GM18873 (cell line): Measurements from ENCODE around the gene CNTN5.

Source experiments
- ATAC-seq: cut with Tn5 transposase; IDR thresholded peaks from one replicate; pipeline ENCODE4 v1.9.1; 2021; ENCODE audit warnings: mild to moderate bottlenecking, moderate library complexity, moderate number of reproducible peaks; ENCODE audit not compliant: unreplicated experiment, low FRiP score

Gene CNTN5

DNA sequence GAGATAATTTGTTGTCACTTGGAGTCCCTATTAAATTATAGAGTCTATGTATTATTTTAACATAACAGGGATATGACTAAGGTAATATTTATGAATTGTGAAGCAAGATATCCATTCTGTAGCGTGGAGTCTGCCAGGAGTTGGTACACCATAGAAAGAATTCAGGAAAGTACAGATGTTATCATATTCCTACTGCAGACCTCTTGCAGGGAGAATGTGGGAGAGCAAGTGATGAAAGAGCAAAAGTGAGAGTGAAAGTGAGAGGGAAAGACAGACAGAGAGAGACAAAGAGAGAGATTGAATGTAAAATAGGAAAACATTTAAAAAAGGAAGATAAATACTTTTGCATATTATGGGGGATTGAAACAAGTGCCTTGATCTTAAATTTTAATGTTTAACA lies 468.8 kb downstream of the CNTN5 start:
- no peak for ATAC-seq

DNA sequence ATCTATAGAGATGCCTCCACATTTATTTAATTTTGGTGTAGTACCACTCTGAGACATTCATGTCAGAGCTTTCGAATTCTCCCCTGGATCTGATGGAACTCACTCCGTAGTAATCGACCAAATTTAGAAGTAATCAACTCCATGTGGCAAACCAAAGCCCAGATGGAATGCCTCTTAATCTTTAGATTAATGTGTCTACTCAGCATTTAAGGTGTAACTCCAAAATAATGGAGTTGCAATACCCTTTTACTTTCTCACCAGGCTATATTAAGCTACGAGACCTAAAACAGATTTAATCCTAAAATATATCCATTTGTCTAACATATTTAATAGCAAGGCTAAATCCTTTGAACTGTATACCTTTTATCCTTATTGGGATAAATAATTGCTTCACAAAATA lies 473.3 kb downstream of the CNTN5 start:
- no peak for ATAC-seq

DNA sequence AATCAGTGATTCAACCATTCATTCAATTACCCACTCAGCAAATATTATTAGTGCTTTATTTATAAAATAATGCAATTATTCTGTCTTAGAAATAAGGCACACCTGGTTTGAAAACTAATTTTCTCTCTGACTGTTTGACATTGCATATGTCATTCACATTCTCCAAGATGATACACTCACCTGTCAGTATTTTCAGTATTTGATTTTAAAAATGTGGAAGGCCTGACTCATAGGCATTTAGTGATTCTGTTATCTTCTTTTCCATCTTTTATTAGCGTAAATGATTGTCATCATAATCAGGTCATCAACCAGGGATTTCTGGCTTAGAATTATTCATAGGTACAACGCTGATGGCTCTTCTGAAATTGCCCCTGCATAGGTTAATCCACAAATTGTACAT lies 480.9 kb downstream of the CNTN5 start:
- ATAC-seq, result no peak

DNA sequence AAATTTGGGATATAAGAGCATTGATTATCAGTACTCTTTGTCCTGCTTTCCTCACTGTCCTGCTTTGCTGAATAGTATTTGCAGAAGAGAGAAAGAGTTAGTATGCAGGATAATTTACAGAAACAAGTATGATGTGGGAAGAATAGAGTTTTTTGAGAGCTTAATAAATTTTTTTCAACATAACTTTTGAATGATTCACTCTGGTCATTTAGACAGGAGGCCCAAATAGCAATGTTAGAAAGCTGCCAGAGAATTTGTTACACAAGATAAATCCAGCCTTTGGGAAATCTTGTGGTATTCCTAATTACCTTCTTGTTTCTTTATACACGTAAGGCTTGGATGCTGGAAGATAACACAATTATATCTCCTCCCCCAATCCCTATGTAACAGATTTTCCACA lies 484.6 kb downstream of the CNTN5 start:
- ATAC-seq, result no peak

DNA sequence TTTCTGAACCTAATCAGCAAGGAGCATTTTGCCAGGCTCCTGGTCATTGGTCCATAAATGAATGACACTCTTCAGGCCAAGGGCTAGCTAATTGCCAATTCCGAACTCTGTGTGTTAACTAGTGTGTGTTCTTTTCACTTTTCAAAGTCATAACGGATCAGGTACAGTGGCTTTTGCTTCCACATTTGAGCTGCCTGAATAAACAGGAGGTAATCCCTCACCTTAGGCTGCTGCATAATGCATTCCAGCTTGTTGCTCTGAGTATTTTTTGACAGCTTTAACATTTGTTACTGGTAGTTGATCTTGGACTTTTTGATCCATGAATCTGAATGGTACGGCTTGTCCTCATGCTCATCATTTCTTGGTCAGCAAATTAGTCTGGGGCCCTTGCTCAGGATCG lies 485.1 kb downstream of the CNTN5 start:
- no peak for ATAC-seq

- ATAC-seq, result no peak
These were observed 489.1 kb downstream of the CNTN5 start for GRCh38 chr11:99509863-99510262.

- ATAC-seq, result no peak
These were observed 492.6 kb downstream of the CNTN5 start for GRCh38 chr11:99513368-99513767.

DNA sequence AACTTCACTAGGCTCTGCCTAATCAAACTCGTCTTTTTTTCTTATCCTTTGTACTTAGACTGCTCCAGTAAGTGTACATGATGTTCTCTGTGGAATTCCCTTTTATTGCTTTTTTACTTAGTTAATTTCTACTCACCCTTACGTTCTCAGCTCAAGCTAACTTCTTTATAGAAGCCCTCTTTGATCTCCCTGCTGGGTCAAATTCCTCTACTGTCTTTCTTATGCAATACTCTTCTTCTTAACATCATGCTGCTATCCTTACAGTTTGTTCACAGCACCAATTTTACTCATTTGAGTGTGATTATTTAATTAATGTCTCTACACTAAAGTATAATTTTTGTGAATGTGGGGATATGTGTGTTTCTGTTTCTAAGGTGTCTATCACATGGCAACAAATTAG lies 498.3 kb downstream of the CNTN5 start:
- ATAC-seq, result no peak

- ATAC-seq, result no peak
These were observed 501.9 kb downstream of the CNTN5 start for GRCh38 chr11:99522467-99523173.

- ATAC-seq, result no peak
These were observed 510.7 kb downstream of the CNTN5 start for GRCh38 chr11:99531468-99531867.

DNA sequence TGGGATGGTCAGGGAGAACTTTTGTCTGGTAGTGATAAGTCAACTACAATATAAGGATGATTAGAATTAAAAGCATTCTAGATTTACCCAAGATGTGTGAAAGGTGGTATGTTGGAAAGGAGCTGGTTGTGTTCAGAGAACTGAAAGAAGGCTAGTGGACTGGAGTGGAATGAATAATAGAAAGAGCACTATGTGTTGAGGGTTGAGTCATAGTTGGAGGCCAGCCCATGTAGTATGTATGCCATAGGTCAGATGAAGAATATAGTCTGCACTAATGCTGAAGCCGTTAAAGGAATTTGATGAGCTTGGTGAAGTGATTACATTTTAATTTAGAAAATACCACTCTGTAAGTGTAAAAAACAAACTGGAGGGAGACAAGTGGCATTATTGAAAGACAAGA lies 514.1 kb downstream of the CNTN5 start:
- peak; percentile 72 for ATAC-seq

DNA sequence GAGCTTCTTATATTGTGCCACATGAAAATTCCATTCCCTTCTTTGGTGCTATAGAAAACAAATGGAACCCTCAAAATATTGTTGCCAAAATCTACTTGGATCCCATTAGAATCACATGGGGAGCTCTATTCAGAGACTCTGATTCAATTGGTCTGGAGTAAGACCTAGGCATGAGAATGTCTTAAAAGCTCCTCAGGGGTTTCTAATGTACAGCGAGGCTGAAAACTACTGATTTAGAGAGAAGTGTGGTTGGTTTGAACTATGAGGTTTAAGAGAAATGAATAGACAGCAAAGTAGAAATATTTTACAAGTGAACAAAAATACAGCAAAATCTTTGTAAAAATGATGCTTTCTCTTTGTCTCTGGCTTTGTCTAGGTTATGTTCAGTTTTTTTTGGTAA lies 514.7 kb downstream of the CNTN5 start:
- peak; percentile 40 for ATAC-seq

GRCh38 chr11:99535819-99536218 lies 515.1 kb downstream of the CNTN5 start:
- peak; percentile 77 for ATAC-seq

DNA sequence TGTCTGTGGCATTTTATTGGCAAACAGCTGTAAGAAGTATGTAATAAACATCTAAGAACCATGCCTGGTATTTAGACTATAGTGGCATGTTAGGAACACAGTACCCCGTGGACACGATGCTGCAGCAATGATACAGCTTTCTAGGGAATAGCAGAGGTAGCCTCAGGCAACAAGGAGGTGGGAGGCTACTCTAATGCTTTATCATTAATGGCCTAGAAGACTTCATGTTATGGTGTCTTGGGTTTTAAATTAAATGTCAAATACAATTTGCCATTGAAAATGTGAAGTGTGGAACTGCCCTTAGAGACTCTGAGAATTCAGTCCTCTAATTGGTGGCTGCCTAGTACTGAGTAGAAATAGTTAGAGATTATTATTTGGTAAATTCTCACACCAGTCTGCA lies 516.9 kb downstream of the CNTN5 start:
- ATAC-seq, result no peak

DNA sequence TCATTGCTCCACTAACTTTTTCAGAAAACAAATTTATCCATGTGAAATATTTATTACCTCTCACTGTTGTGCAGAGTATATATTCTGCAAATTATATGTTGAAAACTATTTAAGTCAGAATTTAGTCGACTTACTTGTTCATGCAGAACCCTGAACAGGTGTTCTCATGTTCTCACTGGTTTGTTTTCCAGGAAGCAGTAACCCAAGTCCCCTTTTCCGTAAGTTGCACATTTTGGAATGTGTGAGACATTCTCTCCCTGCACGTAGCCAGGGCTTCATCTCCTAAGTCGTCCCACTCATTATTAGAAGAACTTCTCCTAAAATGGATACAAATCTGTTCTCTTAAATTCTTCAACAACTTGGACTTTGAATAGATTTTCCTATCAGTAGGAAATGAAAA lies 524.9 kb downstream of the CNTN5 start:
- no peak for ATAC-seq

DNA sequence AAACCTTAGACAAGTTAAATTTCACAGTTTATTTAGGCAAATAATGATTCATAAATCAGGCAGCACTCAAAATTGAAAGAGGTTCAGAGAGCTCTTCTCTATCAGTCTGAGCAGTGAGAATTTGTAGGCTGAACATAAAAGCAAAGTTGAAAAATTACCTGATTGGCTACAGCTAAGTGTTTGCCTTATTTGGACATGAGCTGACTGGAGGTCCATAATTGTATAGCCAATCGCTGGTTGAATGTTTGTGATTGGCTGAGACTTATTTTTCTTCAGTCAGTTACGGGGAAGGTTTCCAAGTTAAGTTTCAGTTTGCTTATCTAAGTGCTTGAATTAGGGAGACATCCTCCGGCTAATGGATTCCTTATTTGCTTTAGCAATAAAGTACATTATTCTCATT lies 527.5 kb downstream of the CNTN5 start:
- no peak for ATAC-seq

DNA sequence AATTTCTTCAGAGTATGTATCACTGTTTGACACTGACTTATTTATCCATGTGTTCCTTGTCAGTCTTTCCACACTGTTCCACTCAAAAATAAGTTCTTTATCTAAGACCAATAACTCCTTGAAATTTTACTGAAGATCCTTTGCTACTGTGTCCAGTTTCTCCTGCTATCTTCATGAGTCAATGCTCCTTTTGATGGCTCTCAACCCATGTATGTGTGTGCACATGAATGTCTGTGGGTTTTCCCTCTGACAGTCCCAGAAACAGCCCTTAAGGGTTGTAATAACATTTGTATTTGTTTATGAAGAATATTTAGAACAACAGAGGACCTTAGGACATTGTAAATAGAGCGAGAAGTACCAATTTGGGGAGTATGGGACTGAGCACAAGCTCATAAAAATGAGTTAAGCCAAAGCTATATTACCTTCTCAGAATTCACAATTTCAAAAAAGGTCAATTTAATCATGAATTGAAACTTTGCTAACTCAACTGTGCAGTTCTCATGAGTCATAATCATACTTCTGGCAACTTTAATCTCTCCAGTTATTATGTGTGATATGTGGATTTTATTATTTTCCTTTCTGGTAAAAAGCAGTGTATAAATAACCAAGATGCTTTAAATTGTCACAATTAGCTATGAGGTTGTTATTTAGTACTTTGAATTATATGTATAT lies 533.6 kb downstream of the CNTN5 start:
- no peak for ATAC-seq

DNA sequence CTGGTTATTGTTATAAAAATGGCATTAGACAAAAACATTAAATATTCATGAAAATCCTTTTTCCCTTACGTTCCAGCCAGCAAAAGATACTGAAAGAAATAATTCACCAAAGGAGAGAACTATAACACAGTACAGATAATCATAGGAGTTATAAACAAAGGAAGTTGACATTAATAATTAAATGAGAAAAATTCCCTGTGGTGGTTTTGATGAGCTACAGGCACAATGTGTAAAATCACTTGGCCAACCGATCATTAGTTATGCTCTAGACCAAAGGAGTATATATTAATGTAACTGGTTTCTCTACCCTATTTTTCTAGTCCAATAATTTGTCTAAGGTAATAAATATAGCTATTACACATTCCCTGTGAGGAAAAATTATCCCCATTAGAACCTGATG lies 534.7 kb downstream of the CNTN5 start:
- no peak for ATAC-seq

DNA sequence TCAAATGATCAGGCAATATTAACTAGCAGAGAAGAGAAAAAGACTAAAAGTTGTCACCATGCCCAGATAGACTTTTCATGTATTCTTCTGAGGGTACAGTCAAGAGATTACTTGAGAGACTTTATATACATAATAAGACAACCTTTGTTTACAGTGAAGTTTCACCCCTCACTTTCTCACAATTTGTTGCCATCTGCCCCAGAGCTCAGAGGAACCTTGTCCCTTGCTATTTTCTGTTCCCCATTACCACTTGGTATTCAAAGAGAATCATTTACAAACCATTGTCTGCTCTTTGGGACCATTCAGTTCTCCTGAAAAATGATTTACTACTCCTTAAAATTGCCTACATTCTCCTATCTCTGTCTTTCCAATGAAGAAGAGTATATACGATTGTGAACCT lies 544.6 kb downstream of the CNTN5 start:
- ATAC-seq, result peak; percentile 38

DNA sequence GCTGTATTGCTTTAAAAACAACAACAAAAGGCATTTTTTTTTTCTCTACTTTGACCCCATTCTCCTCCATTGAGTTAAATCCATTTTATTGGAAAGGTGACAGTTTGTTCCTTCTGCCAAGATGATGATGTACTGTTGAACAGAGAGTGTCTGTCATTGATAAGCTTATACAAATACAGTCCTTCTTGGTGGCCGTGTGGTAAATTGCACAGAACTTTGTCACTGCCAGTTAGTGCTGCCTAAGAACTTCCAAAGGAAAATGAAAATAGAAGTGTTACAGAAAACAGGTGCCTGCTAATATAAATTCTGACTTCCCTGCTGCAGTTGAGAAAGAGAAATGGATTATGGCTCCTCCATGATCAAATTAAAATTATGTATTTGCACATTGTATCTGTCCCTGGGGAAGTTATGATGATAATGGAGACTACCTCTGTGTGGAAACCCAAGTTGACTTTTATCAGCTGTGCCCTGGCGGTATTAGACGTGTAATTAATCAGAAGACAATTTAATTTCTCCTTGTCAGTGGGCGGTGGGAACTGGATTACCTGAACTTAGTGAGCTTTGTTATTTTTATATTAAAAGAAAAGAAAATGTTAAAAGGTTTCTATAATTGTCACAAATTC lies 546.7 kb downstream of the CNTN5 start:
- ATAC-seq, result no peak

DNA sequence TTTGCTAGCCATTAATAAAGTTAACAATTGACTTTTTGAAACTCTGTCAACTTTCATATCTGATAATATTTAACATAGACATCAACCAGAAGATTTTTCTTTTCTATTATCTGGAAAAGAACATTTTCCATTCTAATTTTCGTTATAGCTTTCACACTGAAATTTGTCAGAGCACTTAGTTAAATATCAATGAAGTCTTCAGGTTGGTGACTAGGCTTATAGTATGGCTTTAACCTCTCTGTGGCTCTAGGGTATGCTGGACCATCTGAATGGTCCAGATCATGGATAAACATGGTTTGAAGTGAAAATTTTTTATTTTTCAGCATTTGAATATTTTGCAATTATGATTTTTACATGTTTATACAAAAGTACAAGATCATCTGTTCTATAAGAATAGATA lies 548.1 kb downstream of the CNTN5 start:
- ATAC-seq, result peak; percentile 43

DNA sequence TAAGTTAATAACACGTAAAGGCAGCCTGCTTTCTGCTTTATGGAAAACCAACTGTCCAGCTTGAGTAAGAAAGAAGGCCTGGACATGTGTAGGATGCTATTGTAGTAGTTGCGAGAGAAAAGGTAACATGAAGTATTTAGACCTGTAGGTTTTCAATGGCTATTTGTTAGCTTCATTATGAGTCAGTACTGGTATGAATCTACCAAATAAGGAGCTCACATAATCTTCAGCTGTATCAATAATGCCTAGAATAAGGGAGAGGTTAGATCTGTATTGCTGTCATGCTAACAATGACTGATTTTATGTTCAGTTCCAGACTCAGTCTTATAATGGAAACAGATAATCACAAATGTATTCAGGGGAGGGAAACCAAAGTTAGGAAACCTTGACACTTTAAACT lies 550.3 kb downstream of the CNTN5 start:
- ATAC-seq, result peak; percentile 78
